DND-41 (cell line): ENCODE results near the gene SAP25.
"Not testable (repeated sequence)": the region's sequence is repeated elsewhere in the genome, so short reads cannot be mapped to it uniquely, and the experiment has no call there.

Experiments
- ATAC-seq: fragments of 200-7000 bp; cut with Tn5 transposase; 3 replicates; pipeline ENCODE4 v1.9.1; 2021; ENCODE audit warnings: low read depth; ENCODE audit not compliant: insufficient read depth
- DNase-seq: peaks from one replicate; pipeline ENCODE4 v3.0.0-alpha.2; 2020
- H2AFZ ChIP-seq: 2 replicates; pipeline ENCODE4 v1.6.0; 2012; ENCODE audit warnings: low read depth, low read length
- H3K27ac ChIP-seq: 2 replicates; pipeline ENCODE4 v1.5.1; 2012; ENCODE audit warnings: low read length, inconsistent platforms
- H3K27me3 ChIP-seq: fragments of 200-600 bp; sonication (generic); 2 replicates; pipeline ENCODE4 v1.6.0; 2012; ENCODE audit warnings: low read length, mild to moderate bottlenecking, inconsistent platforms; ENCODE audit not compliant: insufficient read depth, poor library complexity
- H3K36me3 ChIP-seq: 2 replicates; pipeline ENCODE4 v1.5.1; 2012; ENCODE audit warnings: low read length, inconsistent platforms; ENCODE audit not compliant: insufficient read depth
- H3K4me1 ChIP-seq: 2 replicates; pipeline ENCODE4 v1.5.1; 2012; ENCODE audit warnings: mild to moderate bottlenecking, low read length; ENCODE audit not compliant: insufficient read depth
- H3K4me2 ChIP-seq: 2 replicates; pipeline ENCODE4 v1.6.0; 2012; ENCODE audit warnings: mild to moderate bottlenecking, moderate library complexity, low read length, inconsistent platforms; ENCODE audit not compliant: insufficient read depth
- H3K4me3 ChIP-seq, 2 experiments: fragments of 200-600 bp in 1 of 2; shearing (Covaris generic) in 1 of 2; 2 replicates each; pipeline ENCODE4 v1.5.1; 2012 to 2016; ENCODE audit warnings: inconsistent platforms in 2 of 2, low read length in 2 of 2, mild to moderate bottlenecking in 2 of 2, low read depth in 1 of 2, moderate library complexity in 1 of 2
- H3K79me2 ChIP-seq: 2 replicates; pipeline ENCODE4 v1.6.0; 2012; ENCODE audit warnings: low read length, inconsistent platforms; ENCODE audit not compliant: insufficient read depth
- H3K9ac ChIP-seq: 2 replicates; pipeline ENCODE4 v1.6.0; 2012; ENCODE audit warnings: low read depth, mild to moderate bottlenecking, inconsistent platforms, low read length, moderate library complexity
- H3K9me3 ChIP-seq: 2 replicates; pipeline ENCODE4 v1.5.1; 2012; ENCODE audit warnings: low read length, moderate library complexity, mild to moderate bottlenecking, inconsistent platforms; ENCODE audit not compliant: insufficient read depth, severe bottlenecking
- H4K20me1 ChIP-seq: 2 replicates; pipeline ENCODE4 v1.6.0; 2012; ENCODE audit warnings: low read length; ENCODE audit not compliant: insufficient read depth

The SAP25 gene

GRCh38 chr7:100523192-100523591 is 50.5 kb downstream of the SAP25 start:
- ATAC-seq: not testable (repeated sequence)

More at GRCh38 chr7:100523192-100523591, 50.5 kb downstream of the SAP25 start:
- H3K79me2 ChIP-seq, H3K4me2 ChIP-seq, H3K27me3 ChIP-seq, H3K27ac ChIP-seq, H3K9ac ChIP-seq, DNase-seq, H4K20me1 ChIP-seq, H3K4me3 ChIP-seq, H3K36me3 ChIP-seq, H3K9me3 ChIP-seq, H2AFZ ChIP-seq, H3K4me1 ChIP-seq: not testable (repeated sequence)
